Peyer's patch (tissue), 4 donors: ENCODE data around the gene HBG2.

ENCODE experiments used
- CTCF ChIP-seq, 6 experiments: fragments of 450-650 bp in 4 of 6; fragments of 200-600 bp in 2 of 6; sonication (generic) in 1 of 6; IDR thresholded peaks; one replicate each; pipeline ENCODE4 v1.5.1; 2017 to 2019; ENCODE audit warnings: antibody characterized with exemption in 6 of 6, mild to moderate bottlenecking in 3 of 6, moderate library complexity in 1 of 6
- POLR2A ChIP-seq, 2 donors: fragments of 450-650 bp; IDR thresholded peaks; one replicate each; pipeline ENCODE4 v1.5.1; 2017; ENCODE audit warnings: antibody characterized with exemption in 2 of 2, mild to moderate bottlenecking in 2 of 2, moderate library complexity in 2 of 2

DNA sequence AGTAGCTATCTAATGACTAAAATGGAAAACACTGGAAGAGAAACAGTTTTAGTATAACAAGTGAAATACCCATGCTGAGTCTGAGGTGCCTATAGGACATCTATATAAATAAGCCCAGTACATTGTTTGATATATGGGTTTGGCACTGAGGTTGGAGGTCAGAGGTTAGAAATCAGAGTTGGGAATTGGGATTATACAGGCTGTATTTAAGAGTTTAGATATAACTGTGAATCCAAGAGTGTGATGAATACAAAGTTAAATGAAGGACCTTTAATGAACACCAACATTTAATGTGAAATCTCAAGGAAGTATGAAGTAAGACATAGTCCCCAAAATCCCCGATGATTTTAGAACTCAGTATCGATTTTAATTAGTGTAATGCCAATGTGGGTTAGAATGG is 17.2 kb downstream of the HBG2 start:
- TF ChIP-seq POLR2A (IDR thresholded peaks at IDR 0.05) (no peak), CTCF (IDR thresholded peaks at IDR 0.05) (no peak)
